HG03575 (cell line): ENCODE results near the gene CD151.

Experiments
- ATAC-seq: cut with Tn5 transposase; IDR thresholded peaks from one replicate; pipeline ENCODE4 v1.9.1; 2021; ENCODE audit not compliant: unreplicated experiment, insufficient number of reproducible peaks, low FRiP score; ENCODE audit errors: extremely low read depth

CD151 gene

DNA sequence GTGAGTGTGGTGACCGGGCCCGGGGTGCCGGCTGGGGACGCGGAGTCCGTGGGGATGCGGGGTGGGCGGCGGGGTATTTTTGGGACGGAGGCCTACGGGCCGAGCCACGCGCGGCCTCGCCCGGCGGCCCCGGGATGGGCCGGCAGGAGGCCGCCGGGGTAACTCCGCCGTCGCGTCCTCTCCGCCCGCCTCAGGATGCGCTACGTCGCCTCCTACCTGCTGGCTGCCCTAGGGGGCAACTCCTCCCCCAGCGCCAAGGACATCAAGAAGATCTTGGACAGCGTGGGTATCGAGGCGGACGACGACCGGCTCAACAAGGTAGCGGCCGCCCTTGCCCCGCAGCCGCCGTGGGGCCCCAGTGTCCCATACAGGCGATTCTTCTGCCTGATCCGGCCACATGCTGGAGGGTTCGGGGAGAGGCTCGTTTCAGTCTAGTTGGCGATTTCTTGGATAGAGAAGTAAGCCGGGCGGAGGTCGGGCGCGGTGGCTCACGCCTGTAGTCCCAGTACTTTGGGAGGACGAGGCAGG, 22.6 kb upstream of the CD151 start:
- ATAC-seq: no peak

DNA sequence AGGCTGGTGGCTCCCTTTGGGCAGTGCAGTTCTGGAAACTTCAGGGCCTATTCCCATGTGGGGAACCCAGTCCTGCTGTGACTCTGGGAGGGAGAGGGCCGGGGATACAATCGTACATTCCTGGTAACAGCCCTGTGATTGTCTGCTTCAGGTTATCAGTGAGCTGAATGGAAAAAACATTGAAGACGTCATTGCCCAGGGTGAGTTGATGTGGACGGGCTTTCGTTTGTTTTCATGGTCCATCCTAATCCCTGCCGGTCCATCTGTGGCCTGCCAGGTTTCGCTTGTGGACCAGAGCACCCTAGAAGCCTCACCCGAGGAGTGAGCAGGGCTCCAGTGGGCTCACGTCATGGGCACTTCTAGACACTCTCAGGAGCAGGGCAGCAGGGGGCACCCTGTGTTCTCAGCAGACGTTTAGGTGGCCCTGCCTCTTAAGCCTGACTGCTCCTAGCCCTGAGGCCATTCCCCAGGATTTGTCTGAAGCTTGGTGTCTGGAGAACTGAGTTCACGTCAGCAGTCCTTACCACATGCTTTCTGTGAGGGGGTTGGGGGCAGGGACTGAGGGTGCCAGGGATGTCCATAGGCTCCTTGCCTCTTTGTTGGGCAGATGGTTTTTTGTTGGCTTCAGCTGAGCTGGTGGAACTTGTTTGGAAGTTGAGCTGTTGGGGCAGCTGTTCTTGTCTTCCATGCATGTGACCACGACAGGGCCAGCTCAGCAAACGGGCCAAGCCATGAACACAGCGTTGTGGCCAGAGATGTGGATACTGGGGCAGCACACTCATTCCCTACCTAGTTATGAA, 21.1 kb upstream of the CD151 start:
- no peak for ATAC-seq

DNA sequence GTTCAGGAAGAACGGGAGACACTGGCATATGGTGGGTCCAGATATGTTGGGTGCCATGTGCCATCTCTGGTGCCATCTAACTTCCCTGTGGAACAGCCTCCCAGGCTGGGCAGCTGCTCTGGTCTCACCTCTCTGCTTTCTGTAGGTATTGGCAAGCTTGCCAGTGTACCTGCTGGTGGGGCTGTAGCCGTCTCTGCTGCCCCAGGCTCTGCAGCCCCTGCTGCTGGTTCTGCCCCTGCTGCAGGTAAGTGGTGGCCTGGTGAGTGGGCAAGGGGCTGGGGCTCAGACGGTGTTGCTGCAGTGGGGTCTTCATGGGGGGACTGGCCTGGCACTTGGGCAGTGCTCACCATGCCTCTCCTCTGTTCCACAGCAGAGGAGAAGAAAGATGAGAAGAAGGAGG, 20.4 kb upstream of the CD151 start:
- ATAC-seq: no peak

DNA sequence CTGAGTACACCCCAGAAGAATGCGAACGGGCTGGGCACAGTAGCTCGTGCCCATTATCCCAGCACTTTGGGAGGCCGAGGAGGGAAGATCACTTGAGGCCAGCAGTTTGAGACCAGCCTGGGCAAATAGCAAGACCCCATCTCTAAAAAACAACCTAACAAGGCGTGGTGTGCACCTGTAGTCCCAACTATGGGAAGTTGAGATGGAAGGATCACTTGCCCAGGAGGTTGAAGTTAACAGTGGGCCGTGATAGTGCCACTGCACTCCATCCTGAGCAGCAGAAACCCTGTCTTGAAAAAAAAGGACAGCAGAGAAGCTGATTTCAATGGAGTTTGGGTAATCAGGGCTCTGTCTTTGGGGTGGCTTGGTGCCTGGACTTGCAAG, 19.7 kb upstream of the CD151 start:
- no peak for ATAC-seq

GRCh38 chr11:813456-814096, 19.2 kb upstream of the CD151 start:
- no peak for ATAC-seq

DNA sequence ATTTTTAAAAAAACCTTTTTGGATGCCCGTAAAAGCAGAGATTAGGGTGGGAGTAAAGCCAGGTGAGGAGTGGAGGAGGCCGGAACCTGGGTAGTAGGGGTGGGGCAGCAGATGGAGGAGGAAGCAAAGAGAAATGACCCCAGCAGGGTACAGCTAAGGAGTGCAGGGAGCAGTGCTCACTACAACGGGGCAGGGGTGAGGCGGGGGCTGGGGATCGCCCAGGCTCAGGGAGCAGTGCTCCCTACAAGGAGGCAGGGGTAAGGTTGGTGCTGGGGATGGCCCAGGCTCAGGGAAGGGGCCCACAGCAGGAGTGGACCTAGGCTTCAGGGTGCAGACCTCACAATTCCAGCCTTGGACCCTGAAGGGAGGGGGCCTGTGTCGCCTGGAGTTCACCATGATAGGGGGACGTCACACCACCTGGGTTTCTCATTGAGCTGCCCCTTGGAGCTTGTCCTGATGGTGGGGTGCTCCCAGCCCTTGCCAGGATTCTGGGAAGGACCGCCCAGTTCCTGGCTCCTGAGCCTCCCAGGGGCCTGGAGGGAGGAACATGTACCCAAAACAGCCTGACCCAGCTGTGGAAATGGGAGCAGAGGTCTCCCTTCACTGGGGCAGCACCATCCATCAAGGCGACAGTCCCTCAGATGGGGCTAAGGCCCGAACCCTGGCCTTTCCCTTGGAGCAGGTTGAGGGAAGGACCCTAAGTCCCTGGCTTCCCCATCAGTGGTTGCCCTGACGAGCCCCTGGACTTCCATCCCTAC, 16.9 kb upstream of the CD151 start:
- ATAC-seq: no peak

- ATAC-seq: no peak
These were observed 16.3 kb upstream of the CD151 start for GRCh38 chr11:816433-816779.

GRCh38 chr11:818396-819128, 14.2 kb upstream of the CD151 start, which contains the start of gene PNPLA2:
Gene PNPLA2, plus strand, starts transcription at chr11:818914. Its CDS starts 805 bp downstream, at chr11:819719.
- ATAC-seq: no peak

- ATAC-seq: no peak
These were observed 13.4 kb upstream of the CD151 start for GRCh38 chr11:819129-819931.

- ATAC-seq: no peak
These were observed 12.7 kb upstream of the CD151 start for GRCh38 chr11:819943-820649.

DNA sequence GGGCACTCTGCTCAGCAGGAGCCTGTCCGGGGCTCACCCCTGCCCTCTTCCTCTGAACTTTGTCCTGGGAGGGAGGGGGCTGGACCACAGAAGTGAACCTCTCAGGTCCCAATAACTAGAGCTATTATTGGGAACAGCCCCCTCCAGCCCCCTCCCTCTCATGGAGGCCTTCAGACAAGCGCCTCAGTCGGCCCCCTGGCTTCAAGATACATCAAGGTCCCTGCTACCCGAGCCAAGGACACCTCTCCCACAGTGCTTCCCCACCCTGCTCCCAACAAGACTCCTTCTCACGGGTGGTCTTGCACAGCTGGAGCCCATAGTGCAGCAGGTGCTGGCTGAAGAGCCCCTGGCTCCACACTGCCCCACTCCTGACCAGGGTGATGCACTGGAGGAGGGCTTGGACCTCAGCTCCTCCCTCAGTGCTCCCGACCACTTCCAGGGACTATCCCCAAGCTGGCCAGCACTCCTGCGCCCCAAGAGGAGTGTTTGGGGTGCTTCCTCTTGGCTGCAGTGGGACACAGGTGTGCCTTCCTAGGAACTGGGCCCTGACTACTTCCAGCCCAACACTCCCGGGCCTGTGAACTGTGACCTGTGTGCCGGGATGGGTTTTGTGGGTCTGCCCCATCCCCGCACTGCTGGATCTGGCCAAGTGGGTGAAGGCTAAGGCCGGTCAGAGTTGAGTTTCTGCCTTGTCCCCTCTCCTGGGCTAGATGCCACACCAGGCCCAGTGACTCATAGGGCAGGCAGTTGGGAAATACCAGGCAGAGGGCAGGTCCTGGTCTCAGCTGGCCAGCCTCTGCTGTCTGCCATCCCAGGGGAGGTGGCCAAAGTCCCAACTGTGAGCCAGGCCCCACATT, 11.9 kb upstream of the CD151 start:
- ATAC-seq: no peak

- no peak for ATAC-seq
These were observed 11.0 kb upstream of the CD151 start for GRCh38 chr11:821512-822371.

- ATAC-seq: no peak
These were observed 9.1 kb upstream of the CD151 start for GRCh38 chr11:823441-824291.

DNA sequence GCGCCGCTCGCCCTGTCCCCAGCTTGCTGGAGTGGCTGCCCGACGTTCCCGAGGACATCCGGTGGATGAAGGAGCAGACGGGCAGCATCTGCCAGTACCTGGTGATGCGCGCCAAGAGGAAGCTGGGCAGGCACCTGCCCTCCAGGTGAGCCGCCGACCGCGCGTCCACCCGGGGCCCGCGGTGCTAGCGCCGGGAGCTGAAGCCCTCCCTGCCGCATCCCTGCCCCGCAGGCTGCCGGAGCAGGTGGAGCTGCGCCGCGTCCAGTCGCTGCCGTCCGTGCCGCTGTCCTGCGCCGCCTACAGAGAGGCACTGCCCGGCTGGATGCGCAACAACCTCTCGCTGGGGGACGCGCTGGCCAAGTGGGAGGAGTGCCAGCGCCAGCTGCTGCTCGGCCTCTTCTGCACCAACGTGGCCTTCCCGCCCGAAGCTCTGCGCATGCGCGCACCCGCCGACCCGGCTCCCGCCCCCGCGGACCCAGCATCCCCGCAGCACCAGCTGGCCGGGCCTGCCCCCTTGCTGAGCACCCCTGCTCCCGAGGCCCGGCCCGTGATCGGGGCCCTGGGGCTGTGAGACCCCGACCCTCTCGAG, 8.4 kb upstream of the CD151 start:
- ATAC-seq: no peak

GRCh38 chr11:824942-825341, 7.8 kb upstream of the CD151 start:
- no peak for ATAC-seq
